Stimulated activated CD4-positive, alpha-beta T cell treated with anti-CD3 and anti-CD28 coated beads, Interleukin-15, amount 100 ng/mL, for 1 hour (primary cell): Measurements from ENCODE around the gene ARHGAP28.
"Not testable (repeated sequence)": the region's sequence is repeated elsewhere in the genome, so short reads cannot be mapped to it uniquely, and the experiment has no call there.

ENCODE experiments used
- DNase-seq, 2 donors: peaks; one replicate each; pipeline ENCODE4 v3.0.0-alpha.2; 2020; ENCODE audit warnings: low read depth in 1 of 2, low spot score in 1 of 2

Gene ARHGAP28

DNA sequence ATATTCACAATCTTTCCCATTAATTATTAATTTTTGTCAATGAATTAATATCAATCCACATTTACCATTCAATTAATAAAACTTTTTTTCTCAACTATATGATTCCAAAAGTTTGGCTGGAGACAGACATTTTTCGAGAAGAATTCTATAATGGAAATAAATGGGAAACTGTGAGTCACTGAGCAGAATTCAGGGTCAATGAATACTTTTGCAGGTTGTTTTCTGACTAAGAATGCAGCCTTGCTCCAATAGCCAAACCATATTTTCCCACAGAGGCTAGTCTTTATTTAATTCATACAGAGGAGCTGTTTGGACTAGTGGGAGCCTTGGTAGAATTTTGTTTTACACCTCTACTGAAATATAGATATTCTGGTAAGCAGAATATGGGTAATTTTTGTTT, 82.3 kb downstream of the ARHGAP28 start:
- DNase-seq = no peak

- DNase-seq = no peak
These were observed 85.4 kb downstream of the ARHGAP28 start for GRCh38 chr18:6814882-6815425.

DNA sequence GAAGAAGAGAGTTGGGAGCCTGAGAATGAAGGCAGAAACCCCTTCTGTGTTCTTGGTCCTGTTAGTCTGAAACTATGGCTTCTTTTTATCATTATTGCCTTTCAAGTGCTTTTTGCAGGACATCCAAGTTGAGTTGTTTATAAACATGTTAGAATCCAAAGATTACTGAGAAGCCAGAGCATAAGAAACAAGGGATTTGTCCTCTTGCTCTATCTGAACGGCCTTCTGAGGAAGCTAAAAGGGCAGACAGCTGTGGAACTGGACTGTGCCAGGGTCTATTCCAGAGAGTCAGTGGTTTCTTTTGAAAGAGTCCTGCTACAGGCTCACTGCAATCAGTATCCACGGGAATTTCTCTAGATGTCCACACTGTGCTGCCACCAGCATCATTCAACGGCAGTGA, 86.6 kb downstream of the ARHGAP28 start:
- DNase-seq = no peak

DNA sequence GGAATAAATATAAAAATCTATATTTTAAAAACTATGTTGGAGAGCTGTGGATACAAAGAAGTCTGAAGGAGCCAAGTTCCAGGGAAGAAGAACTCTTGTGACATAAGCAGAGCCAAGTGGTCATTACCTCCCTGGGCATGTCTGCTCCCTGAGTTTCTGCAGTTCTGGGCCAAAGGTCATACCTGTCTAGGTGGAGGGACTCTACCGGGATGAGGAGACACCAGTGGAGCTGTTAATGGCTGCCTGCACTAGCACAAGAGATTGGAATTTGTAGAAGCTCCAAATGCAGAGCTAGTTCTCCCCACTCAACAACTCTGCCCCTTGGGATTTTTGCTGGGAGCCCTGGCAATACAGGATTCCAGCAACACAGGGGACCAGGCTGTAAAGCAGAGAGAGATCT, 89.8 kb downstream of the ARHGAP28 start:
- no peak for DNase-seq

- DNase-seq = no peak
These were observed 90.8 kb downstream of the ARHGAP28 start for GRCh38 chr18:6820314-6820713.

- DNase-seq = no peak
These were observed 91.8 kb downstream of the ARHGAP28 start for GRCh38 chr18:6821356-6821755.

DNA sequence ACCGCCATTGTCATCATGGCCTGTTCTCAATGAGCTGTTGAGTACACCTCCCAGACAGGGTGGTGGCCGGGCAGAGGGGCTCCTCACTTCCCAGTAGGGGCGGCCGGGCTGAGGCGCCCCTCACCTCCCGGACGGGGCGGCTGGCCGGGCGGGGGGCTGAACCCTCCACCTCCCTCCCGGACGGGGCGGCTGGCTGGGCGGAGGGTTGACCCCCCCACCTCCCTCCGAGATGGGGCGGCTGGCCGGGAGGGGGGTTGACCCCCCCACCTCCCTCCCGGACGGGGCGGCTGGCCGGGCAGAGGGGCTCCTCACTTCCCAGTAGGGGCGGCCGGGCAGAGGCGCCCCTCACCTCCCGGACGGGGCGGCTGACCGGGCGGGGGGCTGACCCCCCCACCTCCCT, 97.6 kb downstream of the ARHGAP28 start:
- DNase-seq = not testable (repeated sequence)

DNA sequence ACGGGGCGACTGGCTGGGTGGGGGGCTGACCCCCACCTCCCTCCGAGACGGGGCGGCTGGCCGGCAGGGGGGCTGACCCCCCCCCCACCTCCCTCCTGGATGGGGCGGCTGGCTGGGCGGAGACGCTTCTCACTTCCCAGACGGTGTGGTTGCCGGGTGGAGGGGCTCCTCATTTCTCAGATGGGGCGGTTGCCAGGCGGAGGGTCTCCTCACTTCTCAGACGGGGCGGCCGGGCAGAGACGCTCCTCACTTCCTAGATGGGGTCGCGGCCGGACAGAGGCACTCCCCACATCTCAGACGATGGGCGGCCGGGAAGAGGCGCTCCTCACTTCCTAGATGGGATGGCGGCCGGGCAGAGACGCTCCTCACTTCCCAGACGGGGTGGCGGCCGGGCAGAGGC, 98.0 kb downstream of the ARHGAP28 start:
- not testable (repeated sequence) for DNase-seq

- DNase-seq = no peak
These were observed 101.4 kb downstream of the ARHGAP28 start for GRCh38 chr18:6830916-6831315.

DNA sequence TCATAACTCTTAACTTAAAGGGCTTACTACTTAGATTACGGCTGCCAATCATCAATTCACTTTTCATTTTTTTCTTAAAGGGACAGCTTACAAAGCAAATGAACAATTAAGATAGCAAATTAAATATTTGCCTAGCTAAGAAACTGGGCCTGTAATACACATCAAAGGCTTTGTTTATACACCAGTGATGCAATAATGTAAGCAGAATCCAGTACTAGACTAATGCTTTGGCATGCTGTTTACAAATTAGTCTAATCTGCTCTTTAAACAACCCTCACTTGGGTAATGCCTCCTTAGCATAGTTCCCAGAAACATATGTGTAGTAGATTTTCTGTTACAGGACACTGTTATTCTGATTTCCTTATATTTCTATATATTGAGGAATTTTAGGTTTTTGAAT, 105.8 kb downstream of the ARHGAP28 start:
- DNase-seq = no peak

GRCh38 chr18:6836331-6836730, 106.8 kb downstream of the ARHGAP28 start:
- DNase-seq = no peak

GRCh38 chr18:6837904-6838303, 108.4 kb downstream of the ARHGAP28 start:
- no peak for DNase-seq

DNA sequence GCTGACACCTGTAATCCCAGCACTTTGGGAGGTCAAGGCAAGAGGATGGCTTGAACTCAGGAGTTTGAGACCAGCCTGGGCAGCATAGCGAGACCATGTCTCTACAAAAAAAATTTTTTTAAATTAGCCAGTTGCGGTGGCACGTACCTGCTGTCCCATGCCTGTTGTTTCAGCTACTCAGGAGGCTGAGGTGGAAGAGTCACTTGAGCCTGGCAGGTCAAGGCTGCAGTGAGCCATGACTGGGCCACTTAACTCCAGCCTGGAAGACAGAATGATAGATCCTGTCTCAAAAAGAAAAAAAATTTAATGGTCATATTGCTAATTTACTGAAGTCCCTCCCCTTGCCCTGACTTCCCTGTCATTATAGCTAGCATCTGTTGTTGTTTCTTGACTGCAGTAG, 112.6 kb downstream of the ARHGAP28 start:
- no peak for DNase-seq

DNA sequence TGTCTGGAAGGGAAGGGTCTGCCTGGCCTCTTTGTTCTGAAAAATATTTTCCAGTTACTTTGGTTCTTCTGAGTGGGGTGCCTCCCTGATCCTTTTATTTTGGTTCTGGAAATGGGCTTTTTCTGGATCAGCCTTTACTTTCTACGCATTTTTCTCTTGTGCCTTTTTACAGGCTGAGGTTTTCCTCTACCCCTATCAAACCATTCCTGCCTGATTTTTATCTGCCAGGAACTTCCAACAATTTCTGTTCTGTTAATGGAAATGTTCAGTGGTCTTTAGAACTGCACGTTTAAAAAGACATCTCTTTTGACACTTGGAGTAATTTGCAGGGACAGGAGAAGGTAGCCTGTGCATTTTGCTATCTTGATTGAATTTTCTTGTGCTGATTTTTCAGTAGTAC, 113.8 kb downstream of the ARHGAP28 start:
- DNase-seq = no peak

- not testable (repeated sequence) for DNase-seq
These were observed 116.0 kb downstream of the ARHGAP28 start for GRCh38 chr18:6845521-6845920.

GRCh38 chr18:6850396-6850795, 120.9 kb downstream of the ARHGAP28 start:
- DNase-seq = no peak

- no peak for DNase-seq
These were observed 122.0 kb downstream of the ARHGAP28 start for GRCh38 chr18:6851480-6851879.

DNA sequence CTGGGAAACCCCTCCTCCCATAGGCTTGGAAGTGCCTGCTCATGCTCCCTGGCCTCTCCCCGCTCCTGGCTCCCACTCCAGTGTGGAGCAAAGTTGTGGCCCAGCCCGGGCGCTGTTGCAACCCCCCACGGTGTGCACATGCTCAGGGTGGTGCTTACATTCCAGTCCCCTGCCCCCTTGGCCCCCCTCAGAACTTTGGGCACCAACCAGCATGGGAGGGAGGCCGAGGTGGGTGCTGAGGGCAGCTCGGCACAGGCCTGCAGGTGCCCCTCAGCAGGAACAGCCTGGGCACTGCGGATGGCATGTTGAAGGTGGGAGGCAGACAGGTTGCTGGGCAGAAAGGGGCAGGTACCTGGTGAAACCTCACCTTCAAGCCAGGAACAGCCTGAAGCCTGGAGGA, 125.3 kb downstream of the ARHGAP28 start:
- no peak for DNase-seq

DNA sequence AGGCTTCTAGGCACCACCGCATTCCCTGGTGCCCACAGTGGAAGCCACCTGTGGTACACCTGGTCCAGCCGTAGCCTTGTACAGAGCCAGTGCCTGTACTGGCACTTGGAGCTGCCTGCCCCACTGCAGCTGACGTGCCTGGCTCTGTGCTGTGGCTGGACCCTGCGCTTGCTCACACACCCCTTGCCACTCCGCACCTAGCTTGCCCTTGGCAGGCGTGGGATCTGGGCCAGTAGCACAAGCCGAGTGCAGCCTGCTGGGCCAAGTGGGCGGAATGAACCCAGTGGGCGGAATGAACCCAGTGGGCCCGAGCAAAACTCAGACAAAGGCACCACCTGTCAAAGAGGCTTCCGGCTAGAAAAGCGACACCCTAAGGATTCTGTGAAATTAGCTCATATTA, 126.3 kb downstream of the ARHGAP28 start:
- no peak for DNase-seq

DNA sequence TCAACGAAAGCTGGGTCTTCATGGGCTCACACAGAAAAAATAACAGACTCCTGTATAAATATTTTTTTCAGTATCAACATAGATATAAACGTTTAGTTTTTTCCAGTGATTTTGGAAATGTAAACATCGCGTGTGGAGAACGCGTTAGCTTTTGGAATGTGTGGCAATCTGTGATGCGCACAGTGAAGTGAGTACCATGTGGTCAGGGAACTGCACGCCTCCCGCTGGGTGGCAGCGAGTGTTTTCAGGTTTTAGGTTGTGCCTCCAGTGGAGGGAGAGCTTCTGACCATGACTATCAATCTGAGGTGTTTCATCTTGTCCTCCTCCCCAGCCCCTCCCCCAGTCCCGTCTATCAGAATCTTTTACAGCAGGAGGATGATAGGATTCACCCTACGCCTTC, 127.8 kb downstream of the ARHGAP28 start:
- DNase-seq = no peak

DNA sequence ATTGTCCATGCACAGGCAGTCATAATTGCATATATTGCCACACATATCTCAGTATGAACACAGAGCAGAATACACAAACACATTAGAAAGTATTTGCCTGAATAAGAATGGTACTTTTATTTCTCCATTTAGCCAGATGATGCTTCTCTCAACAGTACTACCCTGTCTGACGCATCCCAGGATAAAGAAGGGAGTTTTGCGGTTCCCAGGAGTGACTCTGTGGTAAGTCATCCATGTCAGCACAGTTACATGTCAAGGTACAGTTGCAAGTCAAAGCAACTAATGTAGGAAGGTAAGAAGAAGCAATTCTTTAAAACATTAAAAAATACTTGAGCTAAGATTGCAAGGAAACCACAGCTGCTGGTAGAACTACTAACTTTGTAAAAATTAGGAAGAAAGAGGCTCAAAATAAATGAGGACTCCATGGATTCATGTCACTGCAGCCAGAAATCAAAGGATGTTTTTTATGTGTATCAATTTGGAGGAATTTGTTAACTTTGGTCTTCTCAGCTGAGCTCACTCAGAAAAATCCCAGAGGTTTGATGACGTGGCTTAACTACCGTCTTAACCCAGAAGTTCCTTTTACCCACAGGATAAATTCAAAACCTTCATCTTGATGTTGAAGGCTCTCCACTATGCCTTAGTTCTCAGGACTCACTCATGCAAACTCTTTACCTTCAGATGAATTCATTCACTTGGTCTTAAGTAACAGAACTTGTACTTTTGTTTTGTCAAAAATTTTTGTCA, 130.3 kb downstream of the ARHGAP28 start:
- no peak for DNase-seq

DNA sequence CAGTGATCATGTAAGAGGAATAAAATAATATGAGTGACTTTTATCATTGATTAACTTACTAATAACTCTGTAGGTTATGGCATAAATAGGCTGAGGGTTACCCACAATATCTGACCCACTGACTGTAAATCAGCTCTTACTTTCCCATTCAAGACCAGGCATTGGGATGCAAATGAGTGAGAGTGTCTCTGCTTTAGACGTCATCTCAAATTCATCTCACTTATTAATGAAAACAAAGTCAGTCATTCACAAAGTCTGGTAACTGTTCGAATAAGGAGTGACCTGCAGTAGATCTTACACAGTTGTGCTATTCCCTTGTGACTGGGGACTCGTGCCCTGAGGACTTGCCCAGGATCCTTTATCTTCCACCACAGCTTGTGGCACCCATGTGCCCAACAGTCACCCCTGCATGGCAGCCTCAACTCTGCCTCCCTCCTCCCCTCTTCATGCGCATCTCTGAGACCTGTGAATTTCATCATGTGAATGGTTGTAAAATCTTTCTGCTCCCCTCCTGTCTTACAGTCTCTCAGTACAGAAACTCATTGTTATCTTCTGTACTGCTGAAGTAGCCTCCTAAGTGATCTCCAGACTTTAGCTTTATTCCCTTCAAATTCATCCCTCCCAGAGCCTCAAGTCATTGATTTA, 131.4 kb downstream of the ARHGAP28 start:
- DNase-seq = no peak

GRCh38 chr18:6865251-6865650, 135.7 kb downstream of the ARHGAP28 start:
- DNase-seq = no peak
